ENCODE data around the gene FAM120A. TPM values are rescaled to one million over a fixed set of nuclear protein-coding genes. Genes with fewer than 3 reads are reported as not detected.

Gene FAM120A
- total RNA-seq, 1 experiment from 2014 or later, result 53.3 TPM

DNA sequence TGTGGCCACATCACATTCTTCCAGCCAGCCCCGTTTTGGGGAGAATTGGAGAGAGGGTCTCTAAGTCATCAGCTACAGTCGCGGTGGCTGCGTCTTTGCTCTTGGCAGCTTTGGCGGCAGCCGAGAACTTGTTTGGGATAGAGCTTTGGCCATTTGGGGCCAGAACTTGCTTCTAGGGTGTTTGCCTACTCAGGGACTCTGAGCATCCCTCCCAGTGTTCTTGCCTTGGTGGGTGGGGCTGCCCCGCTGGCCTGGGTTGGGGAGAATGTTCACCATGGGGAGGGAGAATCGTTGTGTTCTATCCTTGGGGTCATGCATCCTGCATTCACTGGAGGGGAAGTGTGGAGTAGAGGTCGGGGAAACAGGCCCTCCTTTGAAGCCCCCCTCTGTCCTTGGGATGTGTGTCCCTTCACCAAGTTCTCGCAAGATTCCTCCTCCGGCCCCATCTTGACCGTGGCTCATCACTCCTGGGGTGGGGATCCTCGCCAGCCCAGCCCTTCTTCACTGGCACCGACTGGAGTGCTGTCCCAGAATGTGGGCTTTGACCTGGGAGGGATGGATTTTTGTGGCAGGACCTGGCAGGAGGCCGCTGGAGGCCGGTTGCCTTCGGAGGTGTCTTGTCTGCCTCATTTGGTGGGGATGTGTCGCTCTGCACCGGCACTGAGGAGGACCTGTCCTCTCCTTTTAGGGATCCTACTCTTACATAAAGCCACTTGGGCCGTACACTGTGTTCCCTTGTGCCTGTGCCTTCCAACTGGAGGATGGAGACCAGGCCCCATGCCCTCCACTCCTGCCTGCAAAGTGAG lies 128.4 kb downstream of the FAM120A start:
- CTCF ChIA-PET, result interaction anchor here (1.5 to 4.4 kb wide), 3 partner anchors 13 to 14 kb away, joined by 3 to 29 read pairs (median 9); no protein-coding TSS in a partner anchor

DNA sequence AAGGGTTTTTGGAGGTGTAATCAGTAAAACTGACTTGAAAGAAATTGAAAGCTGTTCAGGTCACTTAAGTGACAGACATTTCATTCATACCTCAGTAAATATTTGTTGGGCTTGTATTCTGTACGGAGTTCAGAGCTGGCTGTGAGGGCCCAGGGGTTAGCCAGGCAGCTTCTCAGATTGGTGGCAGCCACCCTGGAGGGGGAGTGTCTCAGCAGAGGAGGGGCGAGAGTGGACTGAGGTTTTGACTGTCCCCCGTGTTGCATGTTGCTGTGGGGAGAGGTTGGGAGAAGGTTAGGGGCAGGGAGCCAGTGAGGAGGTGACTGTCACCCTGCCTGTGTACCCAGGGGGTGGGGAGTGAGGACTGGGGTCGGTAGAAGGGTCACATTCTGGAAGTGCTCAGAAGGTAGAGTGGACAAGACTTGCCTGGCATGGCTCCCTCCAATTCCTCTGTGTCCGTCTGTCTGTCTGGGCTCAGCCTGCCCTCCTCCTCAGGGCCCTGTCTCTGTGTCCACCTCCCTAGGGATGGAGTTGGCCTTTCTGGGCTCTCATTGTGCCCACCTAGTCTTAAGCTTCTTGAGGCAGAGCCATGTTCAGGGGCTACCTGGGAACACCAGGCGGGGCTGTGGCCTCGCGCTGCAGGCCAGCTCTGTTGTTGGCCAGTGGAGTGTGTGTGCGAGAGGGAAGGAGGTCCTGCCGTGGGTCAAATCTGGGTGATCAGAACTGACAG lies 129.3 kb downstream of the FAM120A start:
- H3K4me1 Mint-ChIP-seq, result peaks cover 31% of the 10 kb centered on the region
- CTCF ChIA-PET, result interaction anchor here (0.9 to 4.4 kb wide), 3 partner anchors 9 to 15 kb away, joined by 3 to 29 read pairs (median 9); no protein-coding TSS in a partner anchor
- ATAC-seq, result no peak

More for the DNA sequence above, 128.4 kb downstream of the FAM120A start:
- H3K36me3 Mint-ChIP-seq, result no peaks in the 10 kb centered on the region; the same call in 1 of the 2 replicates
- no peak for DNase-seq (ENCODE audit: low spot score)
- H3K4me3 Mint-ChIP-seq, result no peak overlapping the region
- H3K9me3 Mint-ChIP-seq, result 0 out of 2 replicates have a peak, but pooled peaks cover 4% of the 10 kb centered on the region
- peaks cover 15% of the 10 kb centered on the region for H3K27me3 Mint-ChIP-seq (ENCODE audit: low read depth)
- TF ChIP-seq EMX1 (CRISPR knock-in tag; IDR thresholded peaks at IDR 0.05) (no peak), ESRRA (CRISPR knock-in tag; IDR thresholded peaks at IDR 0.05; ENCODE audit: borderline replicate concordance) (no peak)
- POLR2A ChIA-PET, result no interaction called here
- no peak for ATAC-seq
- peaks cover 38% of the 10 kb centered on the region for H3K4me1 Mint-ChIP-seq
- H3K27ac Mint-ChIP-seq, result no peak overlapping the region

DNA sequence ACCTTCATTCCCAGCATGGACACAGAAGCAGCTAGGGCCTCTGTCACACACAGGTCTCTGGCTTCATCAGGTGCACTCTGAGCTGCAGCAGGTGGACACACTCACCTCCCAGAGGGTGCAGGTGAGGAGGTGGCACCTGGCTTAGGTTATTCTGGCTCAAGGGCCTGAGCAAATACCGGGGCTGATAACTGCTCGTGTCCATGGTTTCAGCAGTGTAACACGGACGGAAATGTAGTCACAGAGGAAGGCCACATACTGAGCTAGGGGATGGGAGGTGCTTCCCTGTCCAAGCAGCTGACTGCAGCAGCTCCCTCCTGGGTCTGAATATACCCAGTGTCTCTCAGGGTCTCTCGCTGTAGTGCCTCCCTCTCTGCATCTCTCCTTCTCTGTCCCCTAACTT lies 130.6 kb downstream of the FAM120A start:
- ATAC-seq, result peak; percentile 21
- peaks cover 7% of the 10 kb centered on the region for H3K27me3 Mint-ChIP-seq (ENCODE audit: low read depth)

More for the DNA sequence above, 129.3 kb downstream of the FAM120A start:
- Mint-ChIP-seq H3K4me3 (no peak overlapping the region), H3K27ac (peak overlapping the region; percentile 4; the same call in 1 of the 2 replicates), H3K9me3 (0 out of 2 replicates have a peak, but pooled peaks cover 4% of the 10 kb centered on the region), H3K36me3 (no peaks in the 10 kb centered on the region; the same call in 1 of the 2 replicates), H3K27me3 (ENCODE audit: low read depth) (peaks cover 7% of the 10 kb centered on the region)
- TF ChIP-seq, protein P1, sequence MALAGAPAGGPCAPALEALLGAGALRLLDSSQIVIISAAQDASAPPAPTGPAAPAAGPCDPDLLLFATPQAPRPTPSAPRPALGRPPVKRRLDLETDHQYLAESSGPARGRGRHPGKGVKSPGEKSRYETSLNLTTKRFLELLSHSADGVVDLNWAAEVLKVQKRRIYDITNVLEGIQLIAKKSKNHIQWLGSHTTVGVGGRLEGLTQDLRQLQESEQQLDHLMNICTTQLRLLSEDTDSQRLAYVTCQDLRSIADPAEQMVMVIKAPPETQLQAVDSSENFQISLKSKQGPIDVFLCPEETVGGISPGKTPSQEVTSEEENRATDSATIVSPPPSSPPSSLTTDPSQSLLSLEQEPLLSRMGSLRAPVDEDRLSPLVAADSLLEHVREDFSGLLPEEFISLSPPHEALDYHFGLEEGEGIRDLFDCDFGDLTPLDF (CRISPR knock-in tag; IDR thresholded peaks at IDR 0.05), result no peak
- TF ChIP-seq, protein P2, sequence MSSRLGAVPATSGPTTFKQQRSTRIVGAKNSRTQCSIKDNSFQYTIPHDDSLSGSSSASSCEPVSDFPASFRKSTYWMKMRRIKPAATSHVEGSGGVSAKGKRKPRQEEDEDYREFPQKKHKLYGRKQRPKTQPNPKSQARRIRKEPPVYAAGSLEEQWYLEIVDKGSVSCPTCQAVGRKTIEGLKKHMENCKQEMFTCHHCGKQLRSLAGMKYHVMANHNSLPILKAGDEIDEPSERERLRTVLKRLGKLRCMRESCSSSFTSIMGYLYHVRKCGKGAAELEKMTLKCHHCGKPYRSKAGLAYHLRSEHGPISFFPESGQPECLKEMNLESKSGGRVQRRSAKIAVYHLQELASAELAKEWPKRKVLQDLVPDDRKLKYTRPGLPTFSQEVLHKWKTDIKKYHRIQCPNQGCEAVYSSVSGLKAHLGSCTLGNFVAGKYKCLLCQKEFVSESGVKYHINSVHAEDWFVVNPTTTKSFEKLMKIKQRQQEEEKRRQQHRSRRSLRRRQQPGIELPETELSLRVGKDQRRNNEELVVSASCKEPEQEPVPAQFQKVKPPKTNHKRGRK (CRISPR knock-in tag; IDR thresholded peaks at IDR 0.05; ENCODE audit: borderline replicate concordance), result no peak
- no peak for DNase-seq (ENCODE audit: low spot score)
- POLR2A ChIA-PET, result interaction anchor here (0.6 kb wide), 1 partner anchor 280 kb away, joined by 11 read pairs; no protein-coding TSS in a partner anchor

DNA sequence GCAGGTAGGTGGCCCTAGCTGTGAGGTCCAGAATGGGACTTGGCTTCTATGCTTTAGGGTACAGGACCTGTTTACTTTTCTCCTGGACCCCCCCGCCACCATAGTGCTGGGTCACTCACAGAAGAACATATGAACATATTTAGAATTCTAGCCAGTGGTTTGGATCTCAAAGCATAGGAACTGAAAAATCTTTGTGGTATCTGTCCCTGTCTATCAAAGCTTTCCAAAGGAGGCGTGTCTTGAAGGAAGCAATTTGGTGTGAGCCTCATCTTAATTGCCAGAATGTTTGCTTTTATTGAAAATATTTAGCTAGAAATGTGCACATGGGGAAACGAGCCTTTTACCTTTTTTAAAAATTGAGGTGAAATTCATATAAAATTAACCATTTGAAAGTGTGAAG lies 131.1 kb downstream of the FAM120A start:
- TF ChIP-seq CBFB (CRISPR knock-in tag; IDR thresholded peaks at IDR 0.05; ENCODE audit: low read depth) (no peak), IRF2 (CRISPR knock-in tag; IDR thresholded peaks at IDR 0.05; ENCODE audit: borderline replicate concordance, low read depth) (no peak), CREB1 (CRISPR knock-in tag; IDR thresholded peaks at IDR 0.05) (no peak), ESRRA (CRISPR knock-in tag; IDR thresholded peaks at IDR 0.05; ENCODE audit: borderline replicate concordance) (no peak)
- no peak overlapping the region for H3K27ac Mint-ChIP-seq
- ATAC-seq (no peak), DNase-seq (ENCODE audit: low spot score) (no peak)
- ChIA-PET POLR2A (interaction anchor here (1.7 kb wide), 1 partner anchor 16 kb away, joined by 5 read pairs; no protein-coding TSS in a partner anchor), CTCF (interaction anchor here (1.0 to 4.4 kb wide), 5 partner anchors 10 to 37 kb away, joined by 3 to 29 read pairs (median 4); no protein-coding TSS in a partner anchor)
- H3K4me3 Mint-ChIP-seq, result no peak overlapping the region
- no peaks in the 10 kb centered on the region; the same call in 1 of the 2 replicates for H3K36me3 Mint-ChIP-seq
- 0 out of 2 replicates have a peak, but pooled peaks cover 4% of the 10 kb centered on the region for H3K9me3 Mint-ChIP-seq
- peaks cover 6% of the 10 kb centered on the region for H3K27me3 Mint-ChIP-seq (ENCODE audit: low read depth)
- H3K4me1 Mint-ChIP-seq, result peaks cover 29% of the 10 kb centered on the region

More for the DNA sequence above, 130.6 kb downstream of the FAM120A start:
- ChIA-PET CTCF (interaction anchor here (1.0 to 4.4 kb wide), 5 partner anchors 10 to 37 kb away, joined by 3 to 29 read pairs (median 4); no protein-coding TSS in a partner anchor), POLR2A (interaction anchor here (1.7 kb wide), 1 partner anchor 15 kb away, joined by 5 read pairs; no protein-coding TSS in a partner anchor)
- no peaks in the 10 kb centered on the region; the same call in 1 of the 2 replicates for H3K36me3 Mint-ChIP-seq
- peaks cover 31% of the 10 kb centered on the region for H3K4me1 Mint-ChIP-seq
- no peak for DNase-seq (ENCODE audit: low spot score)
- no peak overlapping the region for H3K27ac Mint-ChIP-seq
- no peak for TF ChIP-seq ZNF396 (CRISPR knock-in tag; IDR thresholded peaks at IDR 0.05; ENCODE audit: borderline replicate concordance)
- no peak for TF ChIP-seq NFYB (CRISPR knock-in tag; conservative IDR thresholded peaks at IDR 0.05; ENCODE audit: low read depth)
- TF ChIP-seq KAT7 (CRISPR knock-in tag; IDR thresholded peaks at IDR 0.05; ENCODE audit: borderline replicate concordance), result no peak
- no peak for TF ChIP-seq NFE2L1 (CRISPR knock-in tag; IDR thresholded peaks at IDR 0.05)
- no peak for TF ChIP-seq ZNF423 (CRISPR knock-in tag; IDR thresholded peaks at IDR 0.05)
- TF ChIP-seq ZNF263 (CRISPR knock-in tag; IDR thresholded peaks at IDR 0.05; ENCODE audit: low read depth), result no peak
- no peak for TF ChIP-seq MYBL2 (CRISPR knock-in tag; IDR thresholded peaks at IDR 0.05)
- no peak for TF ChIP-seq SMAD4 (CRISPR knock-in tag; IDR thresholded peaks at IDR 0.05)
- TF ChIP-seq RORB (CRISPR knock-in tag; IDR thresholded peaks at IDR 0.05), result no peak
- TF ChIP-seq, protein P3, sequence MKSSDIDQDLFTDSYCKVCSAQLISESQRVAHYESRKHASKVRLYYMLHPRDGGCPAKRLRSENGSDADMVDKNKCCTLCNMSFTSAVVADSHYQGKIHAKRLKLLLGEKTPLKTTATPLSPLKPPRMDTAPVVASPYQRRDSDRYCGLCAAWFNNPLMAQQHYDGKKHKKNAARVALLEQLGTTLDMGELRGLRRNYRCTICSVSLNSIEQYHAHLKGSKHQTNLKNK (CRISPR knock-in tag; IDR thresholded peaks at IDR 0.05), result no peak
- no peak overlapping the region for H3K4me3 Mint-ChIP-seq
- H3K9me3 Mint-ChIP-seq, result 0 out of 2 replicates have a peak, but pooled peaks cover 4% of the 10 kb centered on the region

All from WTC11 (cell line).